HG02852 (cell line): ENCODE data around the gene TBC1D5.

Experiments used
- ATAC-seq: cut with Tn5 transposase; IDR thresholded peaks from one replicate; pipeline ENCODE4 v1.9.1; 2021; ENCODE audit warnings: mild to moderate bottlenecking, moderate library complexity; ENCODE audit not compliant: unreplicated experiment

Gene TBC1D5

GRCh38 chr3:17602126-17602525, 140.3 kb downstream of the TBC1D5 start:
- ATAC-seq, result no peak

DNA sequence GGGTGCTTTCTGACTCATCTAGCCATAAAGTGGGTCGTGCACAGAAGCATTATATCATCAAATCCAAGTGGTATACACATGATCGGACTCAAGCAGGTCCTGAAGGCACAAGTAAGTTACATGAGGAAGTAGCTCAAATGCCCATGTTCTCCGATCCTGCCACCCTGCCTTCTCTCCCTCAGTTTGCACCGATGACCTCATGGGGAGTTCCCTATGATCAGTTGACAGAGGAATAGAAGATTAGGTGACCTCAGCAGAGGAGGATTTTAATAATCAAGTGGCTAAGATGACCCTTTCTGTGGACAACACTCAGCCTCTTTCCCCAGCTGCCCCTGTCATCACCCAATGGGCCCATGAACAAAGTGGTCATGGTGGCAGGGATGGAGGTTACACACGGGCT, 149.5 kb downstream of the TBC1D5 start:
- ATAC-seq, result no peak

- no peak for ATAC-seq
These were observed 152.0 kb downstream of the TBC1D5 start for GRCh38 chr3:17590465-17590864.

DNA sequence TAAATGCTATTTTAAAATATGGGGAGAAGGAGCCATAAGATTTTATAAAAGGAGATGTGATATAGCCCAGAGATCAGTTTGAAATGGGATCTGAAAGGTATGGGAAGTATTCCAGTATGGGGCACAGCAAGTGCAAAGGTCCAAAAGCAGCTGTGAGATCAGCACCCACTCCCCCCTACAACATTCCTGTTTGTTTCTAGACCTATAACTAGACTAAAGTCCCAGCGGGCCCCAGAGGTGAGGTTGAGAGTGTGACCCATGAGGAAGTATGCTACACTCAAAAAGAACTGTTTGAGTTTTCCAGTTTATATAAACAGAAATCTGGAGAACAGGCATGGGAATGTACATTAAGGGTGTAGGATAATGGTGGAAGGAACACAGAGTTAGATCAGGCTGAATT, 152.5 kb downstream of the TBC1D5 start:
- no peak for ATAC-seq

- no peak for ATAC-seq
These were observed 154.0 kb downstream of the TBC1D5 start for GRCh38 chr3:17588422-17588821.

DNA sequence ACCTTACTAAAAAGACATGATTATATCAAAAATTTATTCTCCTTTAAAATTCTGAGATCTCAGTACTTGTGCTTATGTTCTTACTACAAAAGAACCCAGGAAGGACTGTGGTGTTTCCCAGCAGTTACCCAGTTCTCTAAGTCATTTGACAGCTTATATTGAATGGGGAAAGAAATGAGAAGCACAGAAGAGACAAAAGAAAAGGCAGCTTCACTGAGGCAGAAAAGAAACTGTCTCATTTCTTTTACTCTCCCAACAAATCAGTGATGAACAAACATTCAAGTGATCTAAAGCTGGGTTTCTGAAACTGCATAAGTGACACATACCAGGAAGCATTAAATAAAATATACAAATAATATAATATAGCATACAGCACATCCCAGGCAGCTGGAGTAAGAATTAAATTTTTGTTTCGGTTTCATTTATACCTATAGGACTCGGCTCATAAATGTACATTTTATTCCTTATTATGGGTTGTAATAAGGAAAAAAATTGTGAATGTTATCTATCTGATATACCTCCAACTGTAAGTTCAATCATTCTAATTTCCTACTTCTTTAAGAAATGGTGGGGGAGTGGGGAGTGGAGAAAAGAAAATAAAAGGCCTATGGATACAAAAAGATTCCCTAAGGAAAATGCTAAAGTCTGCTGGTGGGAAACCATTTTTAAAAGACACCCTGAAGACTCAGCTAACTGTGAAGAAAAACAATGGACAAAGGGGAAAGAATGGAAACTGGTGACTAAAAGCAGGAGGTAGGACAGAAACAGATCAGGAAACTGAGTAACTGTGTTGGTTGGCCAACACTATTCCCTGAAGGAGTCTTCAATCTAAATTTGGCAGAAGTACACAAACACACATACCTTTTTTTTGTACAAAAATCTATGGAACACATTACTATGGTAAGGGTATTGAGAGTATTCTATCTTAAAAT, 156.8 kb downstream of the TBC1D5 start:
- ATAC-seq, result no peak

DNA sequence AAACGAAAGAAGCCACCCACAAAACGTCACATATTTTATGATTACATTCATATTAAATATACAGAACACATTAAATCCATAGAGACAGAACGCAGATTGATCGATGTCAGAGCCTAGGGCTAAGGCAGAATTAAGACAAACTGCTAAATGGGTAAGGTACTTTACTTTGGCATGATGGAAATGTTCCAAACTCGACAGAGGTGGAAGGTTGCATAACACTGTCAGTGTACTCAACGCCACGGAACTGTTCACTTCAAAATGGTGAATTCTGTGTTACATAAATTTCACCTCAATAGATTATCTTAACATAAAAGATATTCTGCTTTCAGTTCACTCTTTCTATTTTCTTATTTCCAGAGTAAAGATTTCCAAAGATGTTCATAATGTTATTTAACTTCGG, 158.4 kb downstream of the TBC1D5 start:
- ATAC-seq, result no peak

- ATAC-seq, result no peak
These were observed 158.9 kb downstream of the TBC1D5 start for GRCh38 chr3:17583530-17583929.

GRCh38 chr3:17581421-17582080, 160.9 kb downstream of the TBC1D5 start:
- no peak for ATAC-seq

GRCh38 chr3:17580901-17581300, 161.5 kb downstream of the TBC1D5 start:
- ATAC-seq, result no peak

- ATAC-seq, result peak; percentile 98
These were observed 163.0 kb downstream of the TBC1D5 start for GRCh38 chr3:17579289-17580031.

DNA sequence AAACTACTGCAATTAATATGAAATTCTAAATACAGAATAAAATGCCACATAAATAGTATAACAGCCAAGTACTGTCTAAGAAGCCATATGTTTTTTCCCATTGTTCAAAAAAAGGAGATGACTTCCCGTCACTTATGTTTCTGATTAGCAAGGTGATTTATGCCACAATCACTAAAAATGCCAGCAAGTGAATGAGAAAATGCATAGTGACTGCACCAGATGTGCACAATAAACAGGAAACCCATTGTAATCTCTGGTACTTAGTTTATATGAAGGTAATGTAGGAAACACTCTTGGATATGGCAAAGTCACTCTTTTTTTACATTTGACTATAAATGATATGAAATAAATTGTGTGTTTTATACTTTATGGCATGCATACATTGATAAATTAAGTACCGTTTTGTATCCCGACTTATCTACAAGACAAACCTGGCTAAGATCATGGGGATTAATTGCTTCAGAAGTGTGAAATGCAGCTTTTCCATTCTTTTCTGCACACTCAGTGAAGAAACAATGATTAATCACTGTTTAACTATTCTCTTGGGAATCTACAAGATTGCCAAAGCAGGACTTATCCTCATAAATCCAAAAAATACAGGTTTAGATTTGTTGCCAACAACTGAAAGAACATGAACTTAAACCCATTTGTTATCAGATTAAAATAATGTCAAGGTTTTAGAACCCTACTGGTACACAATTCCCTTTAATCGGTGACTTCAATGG, 164.5 kb downstream of the TBC1D5 start:
- no peak for ATAC-seq

- ATAC-seq, result peak; percentile 98
These were observed 169.0 kb downstream of the TBC1D5 start for GRCh38 chr3:17573396-17573795.

- no peak for ATAC-seq
These were observed 170.7 kb downstream of the TBC1D5 start for GRCh38 chr3:17571686-17572085.

GRCh38 chr3:17562845-17563244, 179.6 kb downstream of the TBC1D5 start:
- ATAC-seq, result no peak

- ATAC-seq, result no peak
These were observed 183.9 kb downstream of the TBC1D5 start for GRCh38 chr3:17558565-17558964.

GRCh38 chr3:17557749-17558463, 184.5 kb downstream of the TBC1D5 start:
- no peak for ATAC-seq

GRCh38 chr3:17555525-17555924, 186.9 kb downstream of the TBC1D5 start:
- ATAC-seq, result no peak

DNA sequence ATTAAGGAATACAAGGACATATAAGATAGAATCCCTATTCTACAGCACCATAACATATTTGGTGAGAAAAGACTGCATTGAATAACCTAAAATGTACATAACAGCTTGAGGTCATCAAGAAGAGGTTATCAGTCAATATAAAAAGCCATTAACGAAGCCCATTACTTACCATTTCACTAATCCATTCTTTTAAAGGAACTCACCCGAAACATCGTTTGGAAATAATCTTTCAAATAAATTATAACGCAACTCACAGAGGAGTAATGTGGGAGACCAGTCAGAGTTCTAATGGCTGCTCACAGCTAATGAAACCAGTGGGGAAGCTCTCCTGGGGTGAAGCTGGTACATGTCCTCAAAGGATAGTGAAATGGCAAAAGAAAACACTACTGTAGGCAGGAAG, 188.4 kb downstream of the TBC1D5 start:
- no peak for ATAC-seq

DNA sequence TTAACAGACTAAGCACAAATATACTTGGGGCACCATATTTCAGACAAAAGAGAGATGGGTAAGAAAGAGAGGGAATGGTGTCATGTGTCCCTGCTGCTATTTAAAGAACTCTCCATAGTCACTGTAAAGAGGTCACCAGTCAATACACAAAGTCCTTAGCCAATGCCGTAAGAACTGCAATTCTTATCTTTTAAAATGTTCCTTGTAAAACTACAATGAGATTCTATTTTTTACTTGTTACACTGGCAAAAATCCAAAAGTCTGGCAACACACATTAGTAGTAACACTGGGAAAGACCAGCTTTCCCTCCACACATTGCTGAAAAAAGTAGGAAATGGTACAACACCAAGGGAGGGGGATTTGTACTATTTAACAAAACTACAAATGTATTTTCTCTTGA, 189.4 kb downstream of the TBC1D5 start:
- ATAC-seq, result no peak
